ENCODE results near the gene BLVRB.

The BLVRB gene

DNA sequence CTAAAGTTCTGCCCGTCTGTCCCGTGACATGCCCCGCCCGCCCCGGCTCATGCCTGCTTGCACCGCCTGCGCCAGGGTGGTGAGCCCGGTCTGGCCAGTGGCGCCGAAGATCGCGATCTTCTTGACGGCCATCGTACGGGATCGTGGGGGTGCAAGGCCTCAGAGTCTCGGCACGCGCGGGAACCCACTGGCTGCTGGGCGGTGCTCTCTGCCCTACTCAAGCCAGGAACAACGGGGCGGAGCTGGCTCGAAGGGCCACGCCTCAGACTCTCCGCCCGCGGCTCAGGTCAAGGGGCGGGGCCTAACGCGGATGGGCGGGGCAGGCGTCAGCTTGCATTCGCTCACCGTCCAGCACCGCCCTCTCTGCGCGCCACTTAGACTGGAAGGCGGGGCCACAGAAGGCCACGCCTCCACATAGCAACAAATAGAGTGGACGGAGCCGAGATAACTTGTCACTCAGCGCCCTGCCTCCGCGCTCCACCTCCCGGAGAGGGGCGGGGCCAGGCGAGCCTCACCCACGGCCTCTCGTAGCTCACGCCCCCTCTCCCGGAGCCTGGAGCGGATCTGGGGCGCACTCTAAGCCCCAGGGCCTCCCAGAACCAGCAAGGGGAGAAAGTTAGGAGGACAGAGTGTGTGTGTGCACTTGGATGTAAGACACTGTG lies at the start of gene BLVRB:
Gene BLVRB, minus strand, starts transcription at position 189 of the 662 bp plus-strand sequence. Its CDS starts 57 bp downstream, at position 132.
- H3K4me3 ChIP-seq (ENCODE audit: control insufficient read depth, low read depth, low read length): peak within 1 kb of the TSS; percentile 75
- TF ChIP-seq, protein P1, sequence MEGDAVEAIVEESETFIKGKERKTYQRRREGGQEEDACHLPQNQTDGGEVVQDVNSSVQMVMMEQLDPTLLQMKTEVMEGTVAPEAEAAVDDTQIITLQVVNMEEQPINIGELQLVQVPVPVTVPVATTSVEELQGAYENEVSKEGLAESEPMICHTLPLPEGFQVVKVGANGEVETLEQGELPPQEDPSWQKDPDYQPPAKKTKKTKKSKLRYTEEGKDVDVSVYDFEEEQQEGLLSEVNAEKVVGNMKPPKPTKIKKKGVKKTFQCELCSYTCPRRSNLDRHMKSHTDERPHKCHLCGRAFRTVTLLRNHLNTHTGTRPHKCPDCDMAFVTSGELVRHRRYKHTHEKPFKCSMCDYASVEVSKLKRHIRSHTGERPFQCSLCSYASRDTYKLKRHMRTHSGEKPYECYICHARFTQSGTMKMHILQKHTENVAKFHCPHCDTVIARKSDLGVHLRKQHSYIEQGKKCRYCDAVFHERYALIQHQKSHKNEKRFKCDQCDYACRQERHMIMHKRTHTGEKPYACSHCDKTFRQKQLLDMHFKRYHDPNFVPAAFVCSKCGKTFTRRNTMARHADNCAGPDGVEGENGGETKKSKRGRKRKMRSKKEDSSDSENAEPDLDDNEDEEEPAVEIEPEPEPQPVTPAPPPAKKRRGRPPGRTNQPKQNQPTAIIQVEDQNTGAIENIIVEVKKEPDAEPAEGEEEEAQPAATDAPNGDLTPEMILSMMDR (conservative IDR thresholded peaks at IDR 0.05; ENCODE audit: control insufficient read depth, insufficient read depth, low read depth, low read length): no peak
- peak; percentile 98 for DNase-seq (ENCODE audit: low read depth)

DNA sequence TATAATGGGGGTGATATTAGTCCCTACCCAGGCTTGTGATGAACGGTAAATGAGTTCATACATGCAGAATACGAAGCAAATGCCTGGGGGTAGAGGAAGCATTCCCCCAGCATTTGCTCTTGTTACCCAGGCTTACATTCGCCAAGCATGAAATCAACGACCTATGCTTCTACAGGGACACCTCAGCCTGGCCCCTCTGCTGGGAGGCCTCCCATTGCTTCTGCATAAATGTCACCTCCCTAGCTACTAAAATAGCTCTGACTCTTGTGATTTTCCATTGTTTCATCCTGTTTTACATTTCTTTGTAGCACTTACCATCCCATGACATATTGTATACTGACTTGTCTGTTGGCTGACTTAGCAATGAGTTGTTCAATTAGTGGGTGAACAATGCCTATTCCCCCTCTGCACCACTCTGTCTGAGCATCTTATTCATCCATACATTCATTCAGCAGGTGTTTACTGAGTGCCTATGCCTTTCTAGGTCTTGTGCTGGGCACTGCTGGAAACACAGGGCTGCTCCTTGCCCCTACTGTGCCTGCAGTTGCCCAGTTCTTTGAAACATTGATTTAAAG lies 48.3 kb upstream of the BLVRB start:
- no peak for DNase-seq (ENCODE audit: low read depth)
- no peak overlapping the region for H3K4me3 ChIP-seq (ENCODE audit: control insufficient read depth, low read depth, low read length)
- TF ChIP-seq, protein P1 (conservative IDR thresholded peaks at IDR 0.05; ENCODE audit: control insufficient read depth, insufficient read depth, low read depth, low read length): no peak

DNA sequence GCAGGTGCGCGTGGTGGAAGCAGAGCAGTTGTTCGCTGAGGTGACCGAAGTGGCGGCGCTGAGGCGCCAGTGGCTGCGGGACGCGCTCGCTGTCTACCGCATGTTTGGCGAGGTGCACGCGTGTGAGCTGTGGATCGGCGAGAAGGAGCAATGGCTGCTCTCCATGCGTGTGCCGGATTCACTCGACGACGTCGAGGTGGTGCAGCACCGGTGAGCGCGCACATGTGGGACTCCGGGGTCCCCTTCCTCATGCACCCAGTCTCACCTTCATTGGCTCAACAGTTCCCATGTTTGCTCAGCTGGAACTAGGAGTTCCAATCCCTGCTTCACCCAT lies 47.8 kb upstream of the BLVRB start:
- DNase-seq (ENCODE audit: low read depth): no peak
- TF ChIP-seq, protein P1 (conservative IDR thresholded peaks at IDR 0.05; ENCODE audit: control insufficient read depth, insufficient read depth, low read depth, low read length): no peak
- H3K4me3 ChIP-seq (ENCODE audit: control insufficient read depth, low read depth, low read length): no peak overlapping the region

DNA sequence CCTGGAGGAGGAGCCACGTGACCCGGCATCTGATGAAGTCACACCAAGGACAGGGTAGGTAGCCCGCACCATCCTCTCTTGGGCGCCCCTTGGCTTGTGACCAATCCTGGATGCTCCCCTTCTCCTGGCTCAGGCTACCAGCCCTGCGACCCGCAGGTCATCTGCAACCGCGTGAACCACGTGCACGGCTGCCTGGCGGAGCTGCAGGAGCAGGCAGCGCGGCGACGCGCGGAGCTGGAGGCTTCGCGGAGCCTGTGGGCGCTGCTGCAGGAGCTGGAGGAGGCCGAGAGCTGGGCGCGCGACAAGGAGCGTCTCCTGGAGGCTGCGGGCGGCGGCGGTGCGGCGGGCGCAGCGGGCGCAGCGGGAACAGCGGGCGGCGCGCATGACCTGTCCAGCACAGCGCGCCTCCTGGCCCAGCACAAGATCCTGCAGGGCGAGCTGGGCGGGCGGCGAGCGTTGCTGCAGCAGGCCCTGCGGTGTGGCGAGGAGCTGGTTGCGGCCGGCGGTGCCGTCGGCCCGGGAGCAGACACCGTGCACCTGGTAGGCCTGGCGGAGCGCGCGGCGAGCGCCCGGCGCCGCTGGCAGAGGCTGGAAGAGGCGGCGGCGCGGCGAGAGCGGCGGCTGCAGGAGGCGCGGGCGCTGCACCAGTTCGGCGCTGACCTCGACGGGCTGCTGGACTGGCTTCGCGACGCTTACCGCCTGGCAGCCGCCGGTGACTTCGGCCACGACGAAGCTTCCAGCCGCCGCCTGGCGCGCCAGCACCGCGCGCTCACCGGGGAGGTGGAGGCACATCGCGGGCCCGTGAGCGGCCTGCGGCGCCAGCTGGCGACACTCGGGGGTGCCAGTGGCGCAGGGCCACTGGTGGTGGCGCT lies 47.2 kb upstream of the BLVRB start:
- TF ChIP-seq, protein P1 (conservative IDR thresholded peaks at IDR 0.05; ENCODE audit: control insufficient read depth, insufficient read depth, low read depth, low read length): no peak
- no peak for DNase-seq (ENCODE audit: low read depth)

DNA sequence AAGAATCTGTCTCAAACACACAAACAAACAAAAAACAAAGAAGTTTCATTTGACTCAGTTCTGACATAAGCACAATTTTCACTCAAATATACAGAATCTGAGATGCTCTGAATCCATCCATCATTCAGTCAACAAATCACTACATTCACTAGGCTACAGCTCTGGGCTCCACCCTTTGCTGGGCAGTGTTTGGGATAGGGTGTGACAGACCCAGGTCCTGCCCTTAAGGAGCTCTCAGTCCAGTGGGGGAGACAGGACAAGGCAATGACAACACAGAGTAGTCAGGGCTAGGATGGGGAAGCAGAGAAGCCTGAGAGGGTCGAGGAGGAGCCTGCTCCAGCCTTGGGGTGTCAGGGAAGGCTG lies 46.5 kb upstream of the BLVRB start:
- no peak overlapping the region for H3K4me3 ChIP-seq (ENCODE audit: control insufficient read depth, low read depth, low read length)
- TF ChIP-seq, protein P1 (conservative IDR thresholded peaks at IDR 0.05; ENCODE audit: control insufficient read depth, insufficient read depth, low read depth, low read length): no peak
- no peak for DNase-seq (ENCODE audit: low read depth)

More for the DNA sequence above, 47.2 kb upstream of the BLVRB start:
- H3K4me3 ChIP-seq (ENCODE audit: control insufficient read depth, low read depth, low read length): no peak overlapping the region

DNA sequence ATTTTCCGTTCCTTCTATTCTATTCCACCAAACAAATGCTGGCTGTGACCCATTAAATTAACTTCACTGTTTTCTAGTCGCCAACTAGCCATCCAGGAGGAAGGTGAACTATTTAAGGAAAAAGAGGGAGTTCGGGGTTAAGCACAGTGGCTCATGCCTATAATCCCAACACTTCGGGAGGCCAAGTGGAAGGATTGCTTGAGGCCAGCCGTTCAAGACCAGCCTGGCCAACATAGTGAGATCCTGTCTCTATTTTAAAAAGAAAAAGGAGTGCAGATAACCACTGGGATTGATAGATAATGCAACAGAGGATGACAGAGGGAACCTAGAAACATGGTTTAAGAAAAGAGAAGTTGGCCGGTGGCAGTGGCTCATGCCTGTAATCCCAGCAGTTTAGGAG lies 45.9 kb upstream of the BLVRB start:
- DNase-seq (ENCODE audit: low read depth): no peak
- TF ChIP-seq, protein P1 (conservative IDR thresholded peaks at IDR 0.05; ENCODE audit: control insufficient read depth, insufficient read depth, low read depth, low read length): no peak
- no peak overlapping the region for H3K4me3 ChIP-seq (ENCODE audit: control insufficient read depth, low read depth, low read length)
